ENCODE measurements around the gene AQP2. TPM values are rescaled to one million over a fixed set of nuclear protein-coding genes. Genes with fewer than 3 reads are reported as not detected.

Gene AQP2
- total RNA-seq, 1 experiment from 2014 or later, result not detected

Other genes with a start within 250 kb of the AQP2 start
- 9.8 and 12.1 TPM in 2 replicates for gene FMNL3, start 243.3 kb upstream of the AQP2 start, total RNA-seq (2014; rRNA removed; shearing (Covaris generic))
- 235 and 267 TPM in 2 replicates for gene TMBIM6, start 209.2 kb upstream of the AQP2 start, total RNA-seq (2014; rRNA removed; shearing (Covaris generic))
- 11.4 and 17.0 TPM in 2 replicates for gene NCKAP5L, start 122.3 kb upstream of the AQP2 start, total RNA-seq (2014; rRNA removed; shearing (Covaris generic))
- gene BCDIN3D, start 107.6 kb upstream of the AQP2 start, total RNA-seq (2014; rRNA removed; shearing (Covaris generic)), result 1.9 and 2.8 TPM in 2 replicates
- gene FAIM2, start 46.8 kb upstream of the AQP2 start, total RNA-seq (2014; rRNA removed; shearing (Covaris generic)), result not detected in 2 replicates
- not detected in 2 replicates for gene AQP5, start 11.1 kb downstream of the AQP2 start, total RNA-seq (2014; rRNA removed; shearing (Covaris generic))
- 0.37 and 1.6 TPM in 2 replicates for gene AQP6, start 22.2 kb downstream of the AQP2 start, total RNA-seq (2014; rRNA removed; shearing (Covaris generic))
- gene RACGAP1, start 74.8 kb downstream of the AQP2 start, total RNA-seq (2014; rRNA removed; shearing (Covaris generic)), result 115 and 125 TPM in 2 replicates
- 9.2 and 13.1 TPM in 2 replicates for gene ASIC1, start 106.9 kb downstream of the AQP2 start, total RNA-seq (2014; rRNA removed; shearing (Covaris generic))
- gene SMARCD1, start 134.6 kb downstream of the AQP2 start, total RNA-seq (2014; rRNA removed; shearing (Covaris generic)), result 39.1 and 68.1 TPM in 2 replicates
- not detected in 2 replicates for gene GPD1, start 153.3 kb downstream of the AQP2 start, total RNA-seq (2014; rRNA removed; shearing (Covaris generic))
- gene COX14, start 161.5 kb downstream of the AQP2 start, total RNA-seq (2014; rRNA removed; shearing (Covaris generic)), result 59.1 and 93.0 TPM in 2 replicates
- 51.0 and 56.0 TPM in 2 replicates for gene CERS5, start 216.6 kb downstream of the AQP2 start, total RNA-seq (2014; rRNA removed; shearing (Covaris generic))

Data from G401 (cell line).